Vagina (tissue), 2 donors: ENCODE data around the gene RELL1.

Experiments
- CTCF ChIP-seq, 3 experiments: fragments of 450-650 bp in 2 of 3; fragments of 200-600 bp in 1 of 3; sonication (generic) in 1 of 3; IDR thresholded peaks; one replicate each; pipeline ENCODE4 v1.5.1; 2017 to 2019; ENCODE audit warnings: antibody characterized with exemption in 3 of 3, mild to moderate bottlenecking in 2 of 3, moderate library complexity in 2 of 3
- POLR2AphosphoS5 ChIP-seq, 2 donors: sonication (generic); formaldehyde crosslinking; IDR thresholded peaks; one replicate each; pipeline ENCODE4 v1.9.0; 2017; ENCODE audit warnings: antibody characterized with exemption in 2 of 2, mild to moderate bottlenecking in 2 of 2, low read depth in 1 of 2; ENCODE audit not compliant: insufficient read depth in 1 of 2

GRCh38 chr4:37705571-37705970 is 19.4 kb upstream of the RELL1 start:
- TF ChIP-seq CTCF (IDR thresholded peaks at IDR 0.05), result no peak
- no peak for TF ChIP-seq POLR2AphosphoS5 (IDR thresholded peaks at IDR 0.05; ENCODE audit: insufficient read depth in 1 of 2, low read depth in 1 of 2)
